Coronary artery (tissue), 2 donors: ENCODE data around the gene AIF1.

Experiments
- DNase-seq: peaks from one replicate; pipeline ENCODE4 v3.0.0-alpha.2; 2017; ENCODE audit warnings: low spot score
- H3K27ac ChIP-seq, 2 donors: fragments of 200-600 bp; sonication (generic); one replicate each; pipeline ENCODE4 v1.5.1; 2016 to 2019
- H3K4me3 ChIP-seq: fragments of 200-600 bp; sonication (generic); 2 replicates; pipeline ENCODE4 v1.5.1; 2016; ENCODE audit warnings: mild to moderate bottlenecking, moderate library complexity
- CTCF ChIP-seq: fragments of 200-600 bp; sonication (generic); IDR thresholded peaks from one replicate; pipeline ENCODE4 v1.5.1; 2019; ENCODE audit warnings: antibody characterized with exemption

Gene AIF1

DNA sequence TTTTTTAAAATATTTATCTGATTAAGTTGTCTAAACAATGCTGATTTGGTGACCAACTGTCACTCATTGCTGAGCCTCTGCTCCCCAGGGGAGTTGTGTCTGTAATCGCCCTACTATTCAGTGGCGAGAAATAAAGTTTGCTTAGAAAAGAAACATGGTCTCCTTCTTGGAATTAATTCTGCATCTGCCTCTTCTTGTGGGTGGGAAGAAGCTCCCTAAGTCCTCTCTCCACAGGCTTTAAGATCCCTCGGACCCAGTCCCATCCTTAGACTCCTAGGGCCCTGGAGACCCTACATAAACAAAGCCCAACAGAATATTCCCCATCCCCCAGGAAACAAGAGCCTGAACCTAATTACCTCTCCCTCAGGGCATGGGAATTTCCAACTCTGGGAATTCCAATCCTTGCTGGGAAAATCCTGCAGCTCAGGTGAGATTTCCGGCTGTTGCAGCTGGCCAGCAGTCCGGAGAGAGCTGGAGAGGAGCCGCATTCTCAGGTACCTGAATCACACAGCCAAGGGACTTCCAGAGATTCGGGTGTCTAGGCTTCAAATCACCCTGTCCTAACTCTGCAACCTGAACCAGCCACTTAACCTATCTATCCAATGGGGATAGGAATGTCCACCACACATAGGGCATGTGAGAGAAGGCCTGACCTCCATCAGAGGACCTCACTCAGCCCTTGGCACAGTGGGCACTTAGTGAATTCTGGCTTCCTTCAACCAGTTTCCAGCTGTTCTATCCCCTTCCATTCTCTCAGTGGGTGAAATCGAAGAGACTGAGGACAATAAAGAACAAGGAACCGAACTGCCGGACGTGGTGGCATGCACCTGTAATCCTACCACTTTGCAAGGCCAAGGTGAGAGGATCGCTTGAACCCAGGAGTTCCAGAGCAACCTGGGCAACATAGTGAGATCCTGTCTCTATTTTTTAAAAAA is 36.6 kb upstream of the AIF1 start:
- DNase-seq = no peak
- H3K4me3 ChIP-seq = no peak overlapping the region
- H3K27ac ChIP-seq = no peak overlapping the region
- TF ChIP-seq CTCF = no peak

- Histone ChIP-seq H3K4me3 (no peak overlapping the region), H3K27ac (no peak overlapping the region)
- DNase-seq = no peak
- TF ChIP-seq CTCF = no peak
These were observed 35.9 kb upstream of the AIF1 start for GRCh38 chr6:31579119-31579505.

GRCh38 chr6:31579546-31580437 is 35.2 kb upstream of the AIF1 start:
- no peak for TF ChIP-seq CTCF
- H3K4me3 ChIP-seq = no peak overlapping the region
- H3K27ac ChIP-seq = no peak overlapping the region
- DNase-seq = no peak

DNA sequence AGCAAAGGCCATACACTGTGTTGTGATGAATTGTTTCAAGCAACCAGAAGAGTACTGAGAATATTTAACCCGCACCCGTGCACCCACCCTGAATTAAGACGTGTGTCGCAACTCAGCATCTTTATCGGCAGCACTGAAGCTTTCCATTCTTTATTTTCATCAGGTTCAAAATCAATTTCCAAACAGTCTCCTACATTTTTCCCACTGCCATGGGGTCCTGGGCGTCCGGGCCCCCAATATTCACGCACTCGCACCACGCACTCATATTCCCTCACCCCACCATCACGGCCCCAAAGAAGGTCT is 34.6 kb upstream of the AIF1 start:
- TF ChIP-seq CTCF = no peak
- no peak for DNase-seq
- H3K27ac ChIP-seq = peak overlapping the region; percentile 46 to 82

DNA sequence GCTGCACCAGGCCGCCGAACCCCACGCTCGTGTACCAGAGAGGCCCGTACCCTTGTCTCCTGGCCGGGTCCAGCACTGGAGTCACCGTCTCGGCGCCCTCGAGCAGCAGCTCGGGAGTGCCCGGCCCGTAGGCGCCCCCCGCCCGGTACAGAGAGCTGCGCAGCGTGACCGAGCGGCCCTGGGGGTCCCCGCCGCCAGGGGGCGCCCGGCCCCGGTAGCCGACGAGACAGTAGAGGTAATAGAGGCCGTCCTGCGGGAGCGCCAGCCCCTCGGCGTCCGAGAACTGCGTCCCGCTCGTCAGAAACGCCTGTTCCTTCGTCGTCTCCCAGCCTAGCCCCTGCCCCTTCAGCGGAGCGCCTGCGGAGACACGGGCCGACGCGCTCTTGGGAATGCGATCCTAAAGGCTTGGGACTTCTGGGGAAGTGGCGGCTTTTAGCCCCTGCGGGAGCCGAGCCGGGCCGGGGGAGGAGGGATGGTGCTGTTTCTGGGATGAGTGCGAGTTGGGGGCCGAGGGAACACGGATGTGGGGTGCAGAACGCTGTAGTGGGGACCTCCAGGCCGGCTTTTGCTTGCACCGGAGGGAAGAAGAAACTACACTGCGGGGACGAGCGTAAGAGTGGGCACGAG is 34.1 kb upstream of the AIF1 start:
- H3K4me3 ChIP-seq = peak overlapping the region; percentile 83
- no peak for DNase-seq
- H3K27ac ChIP-seq = peak overlapping the region; percentile 46 to 82
- TF ChIP-seq CTCF = peak; percentile 98

More for the DNA sequence above, 34.6 kb upstream of the AIF1 start:
- H3K4me3 ChIP-seq = peak overlapping the region; percentile 83

DNA sequence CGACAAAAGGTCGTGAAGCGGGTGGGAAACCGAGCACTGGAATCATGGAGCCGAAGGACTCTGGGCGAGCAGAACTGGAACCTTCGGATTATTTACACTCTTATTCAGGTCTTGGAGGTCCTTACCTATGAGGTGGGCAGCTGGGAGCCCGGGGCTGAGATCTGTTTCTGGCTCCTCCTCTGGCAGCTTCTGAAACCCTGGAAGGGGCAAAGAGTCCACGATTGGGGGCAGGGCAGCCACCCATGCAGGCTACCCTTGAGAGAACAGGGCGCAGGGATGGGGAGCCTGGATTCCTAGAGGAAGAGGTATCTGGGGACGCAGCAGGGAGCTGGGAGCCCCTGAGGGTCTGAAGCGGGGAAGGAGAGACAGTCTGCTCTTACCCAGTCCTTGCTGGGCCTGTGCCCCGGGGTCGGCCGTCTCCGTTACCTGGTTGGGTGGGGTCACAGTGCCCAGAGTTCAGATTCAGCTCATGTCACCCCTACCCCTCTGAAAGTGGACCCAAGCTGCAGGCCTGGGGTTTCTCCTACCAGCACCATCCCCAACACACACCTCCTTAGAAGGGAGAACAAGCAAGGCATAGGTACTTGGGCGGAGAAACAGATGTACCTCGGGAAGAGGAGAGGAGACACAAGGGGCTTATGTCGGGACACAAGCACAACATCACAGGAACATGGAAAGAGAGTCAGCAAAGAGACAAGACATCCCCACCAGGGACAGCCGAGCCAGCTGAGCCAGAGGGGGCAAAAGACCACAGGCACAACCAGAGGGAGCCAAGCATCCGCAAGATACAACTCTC is 33.4 kb upstream of the AIF1 start:
- DNase-seq = no peak
- Histone ChIP-seq H3K27ac (peak overlapping the region; percentile 46 to 82), H3K4me3 (peak overlapping the region; percentile 83)
- TF ChIP-seq CTCF = no peak
